Tibial nerve (tissue), 4 donors: ENCODE data around the gene FAT2.

Experiments
- CTCF ChIP-seq, 5 experiments: fragments of 200-600 bp in 3 of 5; fragments of 450-650 bp in 2 of 5; sonication (generic) in 3 of 5; IDR thresholded peaks; one replicate each; pipeline ENCODE4 v1.5.1; 2016 to 2019; ENCODE audit warnings: antibody characterized with exemption in 5 of 5, mild to moderate bottlenecking in 3 of 5, moderate library complexity in 2 of 5
- EP300 ChIP-seq, 2 donors: sonication (generic); formaldehyde crosslinking; IDR thresholded peaks; one replicate each; pipeline ENCODE4 v1.6.1; 2017; ENCODE audit warnings: antibody characterized with exemption in 2 of 2, mild to moderate bottlenecking in 1 of 2
- POLR2A ChIP-seq, 2 donors: fragments of 450-650 bp; IDR thresholded peaks; one replicate each; pipeline ENCODE4 v1.6.1; 2017; ENCODE audit warnings: antibody characterized with exemption in 2 of 2, mild to moderate bottlenecking in 2 of 2, moderate library complexity in 2 of 2

DNA sequence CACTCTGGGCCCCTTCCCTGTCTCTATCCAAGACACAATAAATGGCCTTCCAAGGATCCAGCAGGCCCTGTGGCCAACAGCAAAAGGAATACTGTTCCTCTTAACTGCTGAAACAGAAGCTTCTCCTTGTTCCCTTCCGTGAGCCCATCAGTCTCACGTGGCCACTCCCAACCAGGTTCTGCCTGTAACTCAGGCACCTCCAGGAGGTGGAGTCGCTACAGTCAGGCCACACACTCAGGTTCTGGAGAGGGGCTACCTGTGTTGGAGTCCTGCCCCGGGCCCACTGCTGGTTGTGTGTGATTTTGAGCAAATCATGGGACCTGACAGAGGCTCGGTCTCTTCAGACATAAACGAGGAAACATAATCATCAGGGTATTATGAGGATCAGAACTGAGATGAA is 10.3 kb downstream of the FAT2 start:
- TF ChIP-seq CTCF (IDR thresholded peaks at IDR 0.05) (no peak), POLR2A (IDR thresholded peaks at IDR 0.05) (no peak), EP300 (IDR thresholded peaks at IDR 0.05) (no peak)
